ENCODE data around the gene PEF1. TPM values are rescaled to one million over a fixed set of nuclear protein-coding genes. Genes with fewer than 3 reads are reported as not detected.
A peak's percentile ranks its signal among the peaks of the same experiment; 100 is the strongest.

PEF1 gene
- total RNA-seq, 1 donor from 2014 or later = 69.9 TPM

- Histone ChIP-seq H3K27ac (no peak overlapping the region), H3K36me3 (no peaks in the 10 kb centered on the region), H3K4me3 (no peak overlapping the region), H3K9me3 (no peaks in the 10 kb centered on the region), H3K4me1 (no peaks in the 10 kb centered on the region), H3K27me3 (no peaks in the 10 kb centered on the region)
- TF ChIP-seq, protein P1, sequence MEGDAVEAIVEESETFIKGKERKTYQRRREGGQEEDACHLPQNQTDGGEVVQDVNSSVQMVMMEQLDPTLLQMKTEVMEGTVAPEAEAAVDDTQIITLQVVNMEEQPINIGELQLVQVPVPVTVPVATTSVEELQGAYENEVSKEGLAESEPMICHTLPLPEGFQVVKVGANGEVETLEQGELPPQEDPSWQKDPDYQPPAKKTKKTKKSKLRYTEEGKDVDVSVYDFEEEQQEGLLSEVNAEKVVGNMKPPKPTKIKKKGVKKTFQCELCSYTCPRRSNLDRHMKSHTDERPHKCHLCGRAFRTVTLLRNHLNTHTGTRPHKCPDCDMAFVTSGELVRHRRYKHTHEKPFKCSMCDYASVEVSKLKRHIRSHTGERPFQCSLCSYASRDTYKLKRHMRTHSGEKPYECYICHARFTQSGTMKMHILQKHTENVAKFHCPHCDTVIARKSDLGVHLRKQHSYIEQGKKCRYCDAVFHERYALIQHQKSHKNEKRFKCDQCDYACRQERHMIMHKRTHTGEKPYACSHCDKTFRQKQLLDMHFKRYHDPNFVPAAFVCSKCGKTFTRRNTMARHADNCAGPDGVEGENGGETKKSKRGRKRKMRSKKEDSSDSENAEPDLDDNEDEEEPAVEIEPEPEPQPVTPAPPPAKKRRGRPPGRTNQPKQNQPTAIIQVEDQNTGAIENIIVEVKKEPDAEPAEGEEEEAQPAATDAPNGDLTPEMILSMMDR (IDR thresholded peaks at IDR 0.05) = no peak
- ATAC-seq (no peak), DNase-seq (no peak)
- intact Hi-C loops (cut with DNase I) = loop anchor here (10.0 kb wide), 1 partner anchor 45 kb away; no protein-coding TSS in a partner anchor
These were observed 35.1 kb downstream of the PEF1 start for GRCh38 chr1:31609514-31610118.

GRCh38 chr1:31607360-31607759 is 37.3 kb downstream of the PEF1 start:
- H3K9me3 ChIP-seq = no peaks in the 10 kb centered on the region
- no peak for ATAC-seq
- TF ChIP-seq, protein P1 (IDR thresholded peaks at IDR 0.05) = no peak
- no peaks in the 10 kb centered on the region for H3K4me1 ChIP-seq
- no peaks in the 10 kb centered on the region for H3K27me3 ChIP-seq
- no peak overlapping the region for H3K27ac ChIP-seq
- intact Hi-C loops (cut with DNase I) = no loop called here
- no peak for DNase-seq
- no peaks in the 10 kb centered on the region for H3K36me3 ChIP-seq
- H3K4me3 ChIP-seq = no peak overlapping the region

GRCh38 chr1:31605908-31606427 is 38.7 kb downstream of the PEF1 start:
- H3K27me3 ChIP-seq = no peaks in the 10 kb centered on the region
- ATAC-seq (peak; percentile 81), DNase-seq (no peak)
- no peaks in the 10 kb centered on the region for H3K4me1 ChIP-seq
- H3K9me3 ChIP-seq = no peaks in the 10 kb centered on the region
- H3K36me3 ChIP-seq = no peaks in the 10 kb centered on the region
- H3K27ac ChIP-seq = no peak overlapping the region
- intact Hi-C loops (cut with DNase I) = no loop called here
- TF ChIP-seq, protein P1 (IDR thresholded peaks at IDR 0.05) = no peak
- no peak overlapping the region for H3K4me3 ChIP-seq

GRCh38 chr1:31602081-31602480 is 42.6 kb downstream of the PEF1 start:
- H3K36me3 ChIP-seq = no peaks in the 10 kb centered on the region
- TF ChIP-seq, protein P1 (IDR thresholded peaks at IDR 0.05) = no peak
- H3K4me3 ChIP-seq = no peak overlapping the region
- no peaks in the 10 kb centered on the region for H3K9me3 ChIP-seq
- no peak overlapping the region for H3K27ac ChIP-seq
- ATAC-seq = no peak
- no peaks in the 10 kb centered on the region for H3K27me3 ChIP-seq
- intact Hi-C loops (cut with DNase I) = no loop called here
- DNase-seq = no peak
- no peaks in the 10 kb centered on the region for H3K4me1 ChIP-seq

GRCh38 chr1:31600641-31601040 is 44.0 kb downstream of the PEF1 start:
- Histone ChIP-seq H3K27me3 (no peaks in the 10 kb centered on the region), H3K27ac (no peak overlapping the region), H3K36me3 (no peaks in the 10 kb centered on the region), H3K4me3 (no peak overlapping the region), H3K4me1 (peaks cover 5% of the 10 kb centered on the region), H3K9me3 (no peaks in the 10 kb centered on the region)
- intact Hi-C loops (cut with DNase I) = no loop called here
- DNase-seq (no peak), ATAC-seq (no peak)
- TF ChIP-seq, protein P1 (IDR thresholded peaks at IDR 0.05) = no peak
